ENCODE measurements around the gene RPP25L.

Gene RPP25L

GRCh38 chr9:34623374-34624235 is 11.7 kb upstream of the RPP25L start:
- no peak overlapping the region for H3K4me3 ChIP-seq (ENCODE audit: low read depth, low read length)
- DNase-seq (ENCODE audit: low read depth, low spot score) = no peak
- in situ Hi-C loops (cut with HindIII; ENCODE audit: low sequenced_read_pairs) = no loop called here
- TF ChIP-seq, protein P1, sequence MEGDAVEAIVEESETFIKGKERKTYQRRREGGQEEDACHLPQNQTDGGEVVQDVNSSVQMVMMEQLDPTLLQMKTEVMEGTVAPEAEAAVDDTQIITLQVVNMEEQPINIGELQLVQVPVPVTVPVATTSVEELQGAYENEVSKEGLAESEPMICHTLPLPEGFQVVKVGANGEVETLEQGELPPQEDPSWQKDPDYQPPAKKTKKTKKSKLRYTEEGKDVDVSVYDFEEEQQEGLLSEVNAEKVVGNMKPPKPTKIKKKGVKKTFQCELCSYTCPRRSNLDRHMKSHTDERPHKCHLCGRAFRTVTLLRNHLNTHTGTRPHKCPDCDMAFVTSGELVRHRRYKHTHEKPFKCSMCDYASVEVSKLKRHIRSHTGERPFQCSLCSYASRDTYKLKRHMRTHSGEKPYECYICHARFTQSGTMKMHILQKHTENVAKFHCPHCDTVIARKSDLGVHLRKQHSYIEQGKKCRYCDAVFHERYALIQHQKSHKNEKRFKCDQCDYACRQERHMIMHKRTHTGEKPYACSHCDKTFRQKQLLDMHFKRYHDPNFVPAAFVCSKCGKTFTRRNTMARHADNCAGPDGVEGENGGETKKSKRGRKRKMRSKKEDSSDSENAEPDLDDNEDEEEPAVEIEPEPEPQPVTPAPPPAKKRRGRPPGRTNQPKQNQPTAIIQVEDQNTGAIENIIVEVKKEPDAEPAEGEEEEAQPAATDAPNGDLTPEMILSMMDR (IDR thresholded peaks at IDR 0.05; ENCODE audit: low read depth, low read length) = no peak

- in situ Hi-C loops (cut with HindIII; ENCODE audit: low sequenced_read_pairs) = no loop called here
- peak within 1 kb of the TSS; percentile 96 for H3K4me3 ChIP-seq (ENCODE audit: low read depth, low read length)
- peak; percentile 94 for DNase-seq (ENCODE audit: low read depth, low spot score)
- TF ChIP-seq, protein P1 (IDR thresholded peaks at IDR 0.05; ENCODE audit: low read depth, low read length) = no peak
Measured at GRCh38 chr9:34620061-34620994, 8.4 kb upstream of the RPP25L start, which contains the start of gene DCTN3. DCTN3 (minus strand) TSS chr9:34620495; CDS start chr9:34620464, 31 bp downstream.

- TF ChIP-seq, protein P1 (IDR thresholded peaks at IDR 0.05; ENCODE audit: low read depth, low read length) = no peak
- in situ Hi-C loops (cut with HindIII; ENCODE audit: low sequenced_read_pairs) = no loop called here
- no peak for DNase-seq (ENCODE audit: low read depth, low spot score)
- no peak overlapping the region for H3K4me3 ChIP-seq (ENCODE audit: low read depth, low read length)
Measured at GRCh38 chr9:34615132-34615531, 3.2 kb upstream of the RPP25L start.

GRCh38 chr9:34612788-34613390 is 992 bp upstream of the RPP25L start:
- H3K4me3 ChIP-seq (ENCODE audit: low read depth, low read length) = peak overlapping the region; percentile 79
- in situ Hi-C loops (cut with HindIII; ENCODE audit: low sequenced_read_pairs) = no loop called here
- peak; percentile 67 for DNase-seq (ENCODE audit: low read depth, low spot score)
- TF ChIP-seq, protein P1 (IDR thresholded peaks at IDR 0.05; ENCODE audit: low read depth, low read length) = peak; percentile 91

DNA sequence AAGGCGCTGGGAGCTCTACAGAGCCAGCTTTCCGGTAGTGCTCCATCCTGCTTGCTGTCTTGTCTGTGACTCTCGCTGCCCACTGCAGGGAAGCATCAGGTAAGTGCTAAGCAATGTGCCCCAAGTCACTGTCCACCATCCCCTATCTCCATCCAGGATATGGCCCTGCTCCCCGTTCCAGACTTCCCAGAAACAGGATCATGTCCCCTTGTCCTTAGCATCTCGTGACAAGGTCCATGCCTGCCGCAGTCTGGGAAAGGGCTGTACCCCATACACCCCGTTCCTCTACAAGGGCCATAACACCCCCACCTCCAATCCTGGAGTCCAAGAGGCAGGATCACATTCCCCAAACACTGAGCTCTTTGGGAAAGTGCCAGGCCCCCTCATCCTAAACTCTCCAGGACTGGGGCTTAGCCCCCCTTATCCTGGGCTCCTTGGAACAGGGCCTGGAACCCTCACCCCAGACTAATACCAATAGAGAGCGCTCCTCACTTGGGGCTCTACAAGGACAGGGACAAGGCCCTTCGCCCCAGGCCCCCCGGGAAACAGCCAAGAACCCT is 566 bp downstream of the RPP25L start:
- in situ Hi-C loops (cut with HindIII; ENCODE audit: low sequenced_read_pairs) = no loop called here
- H3K4me3 ChIP-seq (ENCODE audit: low read depth, low read length) = peak overlapping the region; percentile 79
- no peak for DNase-seq (ENCODE audit: low read depth, low spot score)
- TF ChIP-seq, protein P1 (IDR thresholded peaks at IDR 0.05; ENCODE audit: low read depth, low read length) = no peak
